AG09309 (cell line): Measurements from ENCODE around the gene KLK2.

ENCODE experiments used
- DNase-seq: peaks from one replicate; pipeline ENCODE4 v3.0.0-alpha.2; 2010; ENCODE audit warnings: low read depth
- H3K4me3 ChIP-seq: 2 replicates; pipeline ENCODE4 v1.5.1; 2011; ENCODE audit warnings: mild to moderate bottlenecking, low read depth, low read length, moderate library complexity; ENCODE audit not compliant: control insufficient read depth
- CTCF ChIP-seq: IDR thresholded peaks from 2 replicates; pipeline ENCODE4 v1.5.1; 2011; ENCODE audit warnings: mild to moderate bottlenecking, low read depth, low read length, inconsistent platforms; ENCODE audit not compliant: insufficient read depth, control insufficient read depth; ENCODE audit errors: missing control alignments

KLK2 gene

DNA sequence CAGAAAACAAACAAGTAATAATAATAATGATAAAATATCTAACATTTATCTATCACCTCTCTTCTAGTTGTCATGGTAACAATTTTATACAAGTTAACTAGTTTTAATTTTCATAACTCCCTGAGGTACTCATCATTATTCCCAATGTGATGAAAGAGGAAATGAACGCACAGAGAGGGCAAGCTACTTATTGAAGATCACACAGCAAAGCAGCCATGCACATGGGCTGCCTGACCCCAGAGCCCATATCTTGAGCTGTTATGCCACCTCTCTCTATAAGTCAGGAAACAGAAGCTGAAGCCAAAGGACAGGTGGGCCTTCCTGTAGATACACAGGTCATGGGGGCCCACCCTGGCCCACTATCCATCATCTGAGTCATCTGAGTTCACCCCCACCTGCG, 42.8 kb downstream of the KLK2 start:
- no peak for TF ChIP-seq CTCF
- no peak for DNase-seq
- no peak overlapping the region for H3K4me3 ChIP-seq

DNA sequence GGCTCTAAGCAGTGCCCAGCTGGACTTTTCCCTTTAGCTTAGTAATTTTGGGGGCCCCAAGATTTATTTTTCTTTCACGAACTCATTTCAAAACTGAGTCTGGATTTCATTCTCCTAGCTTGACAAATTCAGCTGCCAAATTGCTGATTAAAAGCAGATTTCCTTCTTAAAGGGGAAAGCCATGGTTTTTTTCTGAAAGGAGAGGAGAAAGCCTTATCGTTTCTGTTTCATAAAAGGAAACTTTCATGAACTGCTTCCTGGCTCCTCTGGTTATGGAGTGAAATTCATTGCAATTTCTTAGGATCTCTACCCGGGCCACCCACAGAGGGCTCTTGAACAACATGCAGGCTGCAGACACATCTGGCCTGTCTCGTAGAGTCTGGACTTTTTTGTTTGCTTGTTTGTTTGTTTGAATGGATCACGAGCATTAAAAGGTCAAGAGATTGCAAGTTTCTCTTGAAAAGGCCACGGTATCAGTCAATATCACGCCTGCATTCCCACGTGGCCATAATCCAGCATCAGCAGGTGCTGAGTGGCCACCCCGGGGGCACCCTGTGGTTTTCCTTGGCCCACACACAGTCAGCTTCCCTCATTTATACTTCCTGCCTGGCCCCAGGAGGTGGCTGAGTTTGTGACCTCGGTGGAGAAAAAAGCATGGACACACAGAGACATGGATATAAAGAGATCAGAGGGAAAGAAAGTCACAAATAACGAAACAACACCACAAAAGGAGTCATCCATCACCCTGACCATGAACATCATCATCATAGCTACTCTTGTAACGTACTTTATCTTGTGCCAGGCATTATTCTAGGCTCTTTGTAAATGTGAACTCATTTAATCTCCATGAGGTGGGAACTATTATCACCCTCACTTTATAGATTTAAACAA, 48.4 kb downstream of the KLK2 start:
- H3K4me3 ChIP-seq = no peak overlapping the region
- no peak for TF ChIP-seq CTCF
- no peak for DNase-seq

DNA sequence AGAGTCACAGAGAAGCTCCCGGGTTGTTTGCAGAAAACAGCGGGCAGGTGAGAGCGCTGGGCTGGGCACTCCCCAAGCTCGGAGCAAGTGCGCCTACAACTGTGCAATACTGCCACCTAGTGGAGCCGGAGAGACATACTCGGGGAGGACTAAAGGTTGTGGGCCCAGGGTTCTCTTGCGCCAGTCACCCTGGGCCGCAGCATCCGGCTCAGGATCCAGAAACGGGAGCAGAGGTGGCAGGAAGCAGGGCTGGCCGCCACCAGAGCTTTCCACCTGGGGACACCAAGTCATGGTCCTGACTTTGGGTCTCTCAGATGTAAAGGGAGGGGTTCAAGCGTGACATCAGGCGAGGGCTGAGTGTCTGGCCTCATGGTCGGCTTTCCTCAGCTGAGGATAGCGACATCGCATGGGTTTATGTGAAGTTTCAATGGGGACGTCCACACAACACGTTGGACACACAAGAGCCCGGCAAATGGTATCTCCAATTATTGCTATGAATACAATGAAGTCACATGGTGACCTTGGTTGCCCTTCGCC, 49.1 kb downstream of the KLK2 start:
- no peak overlapping the region for H3K4me3 ChIP-seq
- peak; percentile 91 for TF ChIP-seq CTCF
- DNase-seq = peak; percentile 24

- no peak for TF ChIP-seq CTCF
- H3K4me3 ChIP-seq = no peak overlapping the region
- DNase-seq = no peak
Measured at GRCh38 chr19:50924586-50924985, 51.3 kb downstream of the KLK2 start.

DNA sequence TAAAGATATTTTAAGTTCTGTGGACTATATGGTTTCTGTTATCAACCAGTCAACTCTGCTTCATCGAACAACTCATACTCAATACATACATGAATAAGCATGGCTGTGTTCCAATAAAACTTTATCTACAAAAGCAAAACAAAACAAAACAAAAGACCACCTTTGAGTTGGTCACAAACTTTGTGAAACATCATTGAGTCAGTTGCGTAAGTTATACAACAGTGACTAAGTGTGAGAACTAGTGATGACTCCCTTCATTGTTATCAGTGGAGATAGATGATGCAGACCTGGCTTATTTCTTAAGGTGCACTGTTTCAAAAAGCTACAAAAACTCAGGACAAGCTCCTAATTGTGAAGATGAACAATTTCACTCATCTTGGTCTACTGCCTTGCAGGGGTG, 52.5 kb downstream of the KLK2 start:
- H3K4me3 ChIP-seq = no peak overlapping the region
- no peak for DNase-seq
- no peak for TF ChIP-seq CTCF

DNA sequence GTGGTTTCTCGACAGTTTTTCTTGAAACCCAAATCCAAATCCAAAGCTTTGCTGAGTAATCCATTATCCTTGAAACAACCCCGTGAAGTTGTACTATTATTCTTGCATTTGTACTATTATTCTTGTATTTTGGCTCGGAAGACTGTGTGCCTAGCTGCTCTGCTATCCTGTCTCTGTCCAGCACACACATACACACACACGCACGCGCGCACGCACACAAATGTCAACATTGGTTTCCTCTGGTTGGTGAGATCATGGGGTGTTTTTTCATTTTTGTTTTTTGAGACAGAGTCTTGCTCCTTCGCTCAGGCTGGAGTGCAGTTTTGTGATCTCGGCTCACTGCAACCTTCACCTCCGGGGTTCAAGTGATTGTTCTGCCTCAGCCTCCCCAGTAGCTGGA, 52.9 kb downstream of the KLK2 start:
- no peak for TF ChIP-seq CTCF
- no peak overlapping the region for H3K4me3 ChIP-seq
- DNase-seq = no peak

GRCh38 chr19:50928831-50929230, 55.6 kb downstream of the KLK2 start:
- no peak overlapping the region for H3K4me3 ChIP-seq
- no peak for DNase-seq
- TF ChIP-seq CTCF = no peak
